AML-193 (cell line): ENCODE measurements around the gene LYZL2.
"Not testable (repeated sequence)": the region's sequence is repeated elsewhere in the genome, so short reads cannot be mapped to it uniquely, and the experiment has no call there.

Experiments
- DNase-seq, 2 experiments: peaks; one replicate each; lab custom pipeline; 2025; lab: John Stamatoyannopoulos, UW

LYZL2 gene

GRCh38 chr10:30629653-30630052 is at the start of gene LYZL2:
Gene LYZL2, minus strand, starts transcription at chr10:30629753. Its CDS starts 2,838 bp downstream, at chr10:30626915.
- DNase-seq, result no peak

- not testable (repeated sequence) for DNase-seq
Measured at GRCh38 chr10:30677616-30678015, 48.1 kb upstream of the LYZL2 start.

GRCh38 chr10:30677146-30677545 is 47.6 kb upstream of the LYZL2 start:
- not testable (repeated sequence) for DNase-seq

- no peak for DNase-seq
Measured at GRCh38 chr10:30675791-30676718, 46.5 kb upstream of the LYZL2 start.

GRCh38 chr10:30674796-30675195 is 45.2 kb upstream of the LYZL2 start:
- no peak for DNase-seq

GRCh38 chr10:30673262-30673661 is 43.7 kb upstream of the LYZL2 start:
- not testable (repeated sequence) for DNase-seq

- DNase-seq, result not testable (repeated sequence)
Measured at GRCh38 chr10:30672338-30672737, 42.8 kb upstream of the LYZL2 start.

GRCh38 chr10:30671026-30671616 is 41.6 kb upstream of the LYZL2 start:
- DNase-seq, result peak; percentile 42 to 57

GRCh38 chr10:30667982-30668381 is 38.4 kb upstream of the LYZL2 start:
- DNase-seq, result not testable (repeated sequence)

GRCh38 chr10:30663403-30663802 is 33.9 kb upstream of the LYZL2 start:
- not testable (repeated sequence) for DNase-seq

GRCh38 chr10:30662814-30663213 is 33.3 kb upstream of the LYZL2 start:
- DNase-seq, result no peak

- not testable (repeated sequence) for DNase-seq
Measured at GRCh38 chr10:30660314-30660713, 30.8 kb upstream of the LYZL2 start.

- DNase-seq, result no peak
Measured at GRCh38 chr10:30656233-30656632, 26.7 kb upstream of the LYZL2 start.

- DNase-seq, result not testable (repeated sequence)
Measured at GRCh38 chr10:30655001-30655400, 25.4 kb upstream of the LYZL2 start.

- not testable (repeated sequence) for DNase-seq
Measured at GRCh38 chr10:30651470-30652397, 22.2 kb upstream of the LYZL2 start.

- DNase-seq, result no peak
Measured at GRCh38 chr10:30647089-30647488, 17.5 kb upstream of the LYZL2 start.

- DNase-seq, result no peak
Measured at GRCh38 chr10:30645340-30645827, 15.8 kb upstream of the LYZL2 start.

GRCh38 chr10:30644408-30644861 is 14.9 kb upstream of the LYZL2 start:
- DNase-seq, result not testable (repeated sequence)

GRCh38 chr10:30643557-30644199 is 14.1 kb upstream of the LYZL2 start:
- DNase-seq, result not testable (repeated sequence)

- DNase-seq, result not testable (repeated sequence)
Measured at GRCh38 chr10:30642856-30643255, 13.3 kb upstream of the LYZL2 start.
